NCI-H1092 treated with DMSO at 0.1 percent for 48 hours (cell line): ENCODE data around the gene S1PR4.
A peak's percentile ranks its signal among the peaks of the same experiment; 100 is the strongest.

Experiments used
- DNase-seq: peaks from one replicate; lab custom pipeline; 2025; lab: John Stamatoyannopoulos, UW

The S1PR4 gene, protein sequence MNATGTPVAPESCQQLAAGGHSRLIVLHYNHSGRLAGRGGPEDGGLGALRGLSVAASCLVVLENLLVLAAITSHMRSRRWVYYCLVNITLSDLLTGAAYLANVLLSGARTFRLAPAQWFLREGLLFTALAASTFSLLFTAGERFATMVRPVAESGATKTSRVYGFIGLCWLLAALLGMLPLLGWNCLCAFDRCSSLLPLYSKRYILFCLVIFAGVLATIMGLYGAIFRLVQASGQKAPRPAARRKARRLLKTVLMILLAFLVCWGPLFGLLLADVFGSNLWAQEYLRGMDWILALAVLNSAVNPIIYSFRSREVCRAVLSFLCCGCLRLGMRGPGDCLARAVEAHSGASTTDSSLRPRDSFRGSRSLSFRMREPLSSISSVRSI

DNA sequence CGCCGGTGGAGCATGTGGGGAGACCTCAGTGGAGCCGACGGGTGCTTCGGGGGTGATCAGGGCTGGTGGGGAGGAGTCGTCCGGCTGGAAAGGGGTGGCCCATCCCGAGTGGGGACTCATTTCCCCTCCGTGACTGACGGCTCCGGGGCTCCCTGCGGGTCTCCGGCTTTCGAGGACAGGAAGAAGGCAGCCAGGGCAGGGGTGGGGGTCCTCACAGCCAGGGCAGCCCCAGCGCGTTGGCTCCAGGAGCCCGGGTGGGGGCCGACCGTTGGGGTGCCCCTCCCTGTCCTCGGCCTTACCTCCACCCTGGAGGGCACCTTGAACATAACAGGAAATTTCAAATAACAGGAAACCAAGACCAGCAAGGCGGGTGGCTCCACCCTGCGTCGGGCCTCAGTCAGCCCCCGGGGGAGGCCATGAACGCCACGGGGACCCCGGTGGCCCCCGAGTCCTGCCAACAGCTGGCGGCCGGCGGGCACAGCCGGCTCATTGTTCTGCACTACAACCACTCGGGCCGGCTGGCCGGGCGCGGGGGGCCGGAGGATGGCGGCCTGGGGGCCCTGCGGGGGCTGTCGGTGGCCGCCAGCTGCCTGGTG lies at the start of gene S1PR4:
Gene S1PR4, plus strand, starts transcription at position 393 of the 596 bp plus-strand sequence. Its CDS starts 24 bp downstream, at position 417.
- no peak for DNase-seq

DNA sequence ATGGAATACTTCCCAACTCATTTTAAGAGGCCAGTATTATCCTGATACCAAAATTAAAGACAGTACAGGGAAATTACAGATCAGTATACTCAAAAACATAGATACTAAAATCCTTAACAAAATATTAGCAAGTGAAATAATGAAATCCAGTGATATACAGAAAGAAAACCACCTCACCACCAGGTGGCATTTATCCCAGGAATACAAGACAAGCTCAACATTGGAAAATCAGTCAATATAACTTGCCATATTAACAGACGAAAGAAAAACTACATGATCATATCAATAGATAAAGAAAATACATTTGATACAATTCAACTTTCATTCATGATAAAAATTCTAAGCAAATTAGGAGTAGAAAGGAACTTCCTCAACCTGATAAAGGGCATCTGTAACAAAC lies 49.5 kb upstream of the S1PR4 start:
- DNase-seq, result peak; percentile 37

DNA sequence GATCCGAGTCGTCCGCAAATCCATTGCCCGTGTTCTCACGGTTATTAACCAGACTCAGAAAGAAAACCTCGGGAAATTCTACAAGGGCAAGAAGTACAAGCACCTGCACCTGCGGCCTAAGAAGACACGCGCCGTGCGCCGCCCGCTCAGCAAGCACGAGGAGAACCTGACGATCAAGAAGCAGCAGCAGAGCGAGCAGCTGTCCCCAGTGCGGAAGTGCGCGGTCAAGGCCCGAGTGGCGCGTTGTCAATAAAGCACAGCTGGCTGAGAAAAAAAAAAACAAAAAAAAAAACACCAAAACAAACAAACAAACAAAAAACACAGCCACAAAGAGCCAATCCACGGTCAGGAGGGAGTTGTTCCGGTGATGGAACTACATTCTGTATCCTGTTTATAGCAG lies 47.4 kb upstream of the S1PR4 start:
- DNase-seq, result no peak

- peak; percentile 65 for DNase-seq
Measured at GRCh38 chr19:3132971-3133792, 45.4 kb upstream of the S1PR4 start.

DNA sequence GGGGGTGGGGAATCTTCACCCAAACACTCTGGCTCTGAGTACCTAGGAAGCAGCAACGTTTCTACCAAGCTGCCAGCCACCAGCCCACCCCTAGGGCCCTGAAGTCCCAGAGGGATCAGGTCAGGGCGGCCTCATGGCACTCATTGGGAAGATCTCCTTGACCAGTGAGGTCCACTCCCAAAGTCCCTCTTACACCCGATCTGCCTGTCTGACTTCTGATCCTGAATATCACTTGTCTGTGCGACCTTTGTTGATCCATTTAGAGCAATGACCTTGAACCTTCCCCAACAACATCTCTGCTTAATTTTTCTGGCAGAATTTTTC lies 44.8 kb upstream of the S1PR4 start:
- DNase-seq, result no peak

DNA sequence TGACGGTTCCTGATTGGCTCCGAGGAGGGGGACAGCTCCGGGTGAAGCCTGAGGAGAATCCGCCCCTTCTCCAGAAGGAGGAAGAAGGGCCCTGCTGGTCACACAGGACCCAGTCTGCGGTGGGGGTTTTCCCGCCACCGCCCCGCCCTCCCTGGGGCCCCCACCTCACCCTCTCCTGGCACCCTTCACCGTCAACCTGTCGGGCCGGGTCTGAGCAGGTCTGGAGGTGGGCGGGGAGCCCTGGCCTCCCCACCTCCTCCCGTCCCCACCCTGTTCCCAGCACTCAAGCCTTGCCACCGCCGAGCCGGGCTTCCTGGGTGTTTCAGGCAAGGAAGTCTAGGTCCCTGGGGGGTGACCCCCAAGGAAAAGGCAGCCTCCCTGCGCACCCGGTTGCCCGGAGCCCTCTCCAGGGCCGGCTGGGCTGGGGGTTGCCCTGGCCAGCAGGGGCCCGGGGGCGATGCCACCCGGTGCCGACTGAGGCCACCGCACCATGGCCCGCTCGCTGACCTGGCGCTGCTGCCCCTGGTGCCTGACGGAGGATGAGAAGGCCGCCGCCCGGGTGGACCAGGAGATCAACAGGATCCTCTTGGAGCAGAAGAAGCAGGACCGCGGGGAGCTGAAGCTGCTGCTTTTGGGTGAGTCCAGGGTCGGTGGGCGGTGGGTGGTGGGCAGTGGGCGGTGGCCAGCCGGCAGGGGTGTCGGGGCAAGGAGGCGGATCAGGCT lies 42.4 kb upstream of the S1PR4 start, which contains the start of gene GNA15:
Gene GNA15, plus strand, starts transcription at position 73 of the 723 bp plus-strand sequence. Its CDS starts 418 bp downstream, at position 491.
- no peak for DNase-seq

- no peak for DNase-seq
Measured at GRCh38 chr19:3136684-3137055, 41.9 kb upstream of the S1PR4 start.

- no peak for DNase-seq
Measured at GRCh38 chr19:3137119-3137518, 41.5 kb upstream of the S1PR4 start.

GRCh38 chr19:3138268-3138667 lies 40.3 kb upstream of the S1PR4 start:
- no peak for DNase-seq

DNA sequence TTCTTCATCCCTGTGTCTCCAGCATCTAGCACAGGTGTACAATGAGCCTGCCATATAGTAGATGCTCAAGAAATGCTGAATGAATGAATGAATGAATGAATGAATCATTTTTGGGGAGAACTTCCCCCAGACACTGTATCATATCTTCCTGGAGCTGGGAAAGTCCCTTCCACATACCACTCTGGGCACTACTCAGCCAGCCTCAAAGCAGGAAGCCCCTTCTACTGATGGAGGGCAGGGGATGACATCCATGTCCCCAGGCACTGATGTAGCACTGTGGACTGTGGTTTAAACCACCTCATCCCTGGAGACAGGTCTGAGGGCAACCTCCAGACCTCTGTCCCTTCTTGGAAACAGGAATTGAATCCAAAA lies 37.9 kb upstream of the S1PR4 start:
- DNase-seq, result no peak

DNA sequence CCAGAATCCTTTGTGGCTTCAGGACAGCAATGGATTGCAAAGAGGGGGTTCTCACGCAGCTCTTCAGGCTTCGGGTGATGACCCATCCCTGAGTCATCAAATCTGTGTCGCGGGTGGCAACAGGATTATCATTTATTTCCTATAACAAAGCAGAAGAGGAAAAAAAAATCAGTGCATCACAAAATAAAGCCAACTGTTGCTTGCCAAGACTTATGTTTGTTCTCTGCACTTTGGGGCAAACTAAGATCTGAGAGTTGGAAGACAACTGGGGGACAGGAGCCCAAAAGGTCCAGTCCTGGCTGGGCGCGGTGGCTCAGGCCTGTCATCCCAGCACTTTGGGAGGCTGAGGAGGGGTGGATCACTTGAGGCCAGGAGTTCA lies 36.3 kb upstream of the S1PR4 start:
- no peak for DNase-seq

DNA sequence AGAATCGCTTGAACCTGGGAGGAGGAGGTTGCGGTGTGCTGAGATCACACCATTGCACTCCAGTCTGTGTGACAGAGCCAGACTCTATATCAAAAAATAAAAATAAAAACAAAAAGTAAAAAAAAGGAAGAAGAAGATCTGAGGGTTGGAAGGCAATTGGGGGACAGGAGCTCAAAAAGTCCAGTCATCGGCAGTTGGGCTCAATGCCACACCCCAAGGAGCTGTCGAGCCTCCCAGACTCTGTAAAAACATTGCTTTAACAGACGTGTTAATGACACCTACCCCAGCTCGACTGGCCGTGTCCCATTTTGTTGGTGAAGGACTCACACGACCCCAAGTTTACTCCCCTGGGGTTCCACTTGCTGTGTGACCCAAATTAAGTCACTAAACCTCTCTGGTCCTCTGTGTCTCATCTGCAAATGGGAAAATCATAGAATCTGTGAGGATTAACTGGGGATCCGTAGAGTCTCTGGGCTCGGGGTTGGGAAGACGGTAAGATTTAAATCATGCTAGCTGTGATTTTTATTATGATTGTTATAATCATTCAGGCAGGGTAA lies 35.7 kb upstream of the S1PR4 start:
- no peak for DNase-seq

- no peak for DNase-seq
Measured at GRCh38 chr19:3145909-3146676, 32.5 kb upstream of the S1PR4 start.

DNA sequence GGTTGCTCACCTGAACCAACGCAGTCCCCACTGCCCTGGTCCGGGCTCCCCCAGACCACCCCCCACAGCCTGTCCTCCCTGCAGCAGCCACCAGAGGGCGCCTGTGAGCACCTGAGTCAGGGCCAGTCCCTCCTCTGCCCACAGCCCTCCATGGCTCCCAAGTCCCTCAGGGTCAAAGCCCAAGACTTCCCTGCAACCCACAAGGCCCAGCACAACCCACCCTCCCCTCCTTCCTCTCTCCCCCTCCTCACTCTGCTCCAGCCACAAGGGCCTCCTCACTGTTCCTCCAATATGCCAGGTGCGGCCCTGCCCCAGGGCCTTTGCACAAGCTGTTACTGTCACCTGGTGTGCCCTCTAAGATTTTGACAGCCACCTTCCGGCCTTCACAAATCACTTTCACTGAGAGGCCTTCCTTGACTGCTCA lies 31.9 kb upstream of the S1PR4 start:
- no peak for DNase-seq

DNA sequence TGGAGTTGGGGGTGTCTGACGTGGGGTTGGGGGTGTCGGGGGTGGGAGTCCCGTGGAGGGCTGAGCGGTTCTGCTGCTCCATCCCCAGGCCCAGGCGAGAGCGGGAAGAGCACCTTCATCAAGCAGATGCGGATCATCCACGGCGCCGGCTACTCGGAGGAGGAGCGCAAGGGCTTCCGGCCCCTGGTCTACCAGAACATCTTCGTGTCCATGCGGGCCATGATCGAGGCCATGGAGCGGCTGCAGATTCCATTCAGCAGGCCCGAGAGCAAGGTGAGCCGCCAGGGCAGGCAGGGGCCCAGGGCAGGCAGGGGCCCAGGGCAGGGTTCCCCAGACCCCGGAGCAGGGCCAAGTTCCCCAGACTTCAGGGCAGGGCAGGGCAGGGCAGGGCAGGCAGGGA lies 30.1 kb upstream of the S1PR4 start:
- DNase-seq, result no peak

GRCh38 chr19:3149089-3149488 lies 29.5 kb upstream of the S1PR4 start:
- DNase-seq, result no peak

DNA sequence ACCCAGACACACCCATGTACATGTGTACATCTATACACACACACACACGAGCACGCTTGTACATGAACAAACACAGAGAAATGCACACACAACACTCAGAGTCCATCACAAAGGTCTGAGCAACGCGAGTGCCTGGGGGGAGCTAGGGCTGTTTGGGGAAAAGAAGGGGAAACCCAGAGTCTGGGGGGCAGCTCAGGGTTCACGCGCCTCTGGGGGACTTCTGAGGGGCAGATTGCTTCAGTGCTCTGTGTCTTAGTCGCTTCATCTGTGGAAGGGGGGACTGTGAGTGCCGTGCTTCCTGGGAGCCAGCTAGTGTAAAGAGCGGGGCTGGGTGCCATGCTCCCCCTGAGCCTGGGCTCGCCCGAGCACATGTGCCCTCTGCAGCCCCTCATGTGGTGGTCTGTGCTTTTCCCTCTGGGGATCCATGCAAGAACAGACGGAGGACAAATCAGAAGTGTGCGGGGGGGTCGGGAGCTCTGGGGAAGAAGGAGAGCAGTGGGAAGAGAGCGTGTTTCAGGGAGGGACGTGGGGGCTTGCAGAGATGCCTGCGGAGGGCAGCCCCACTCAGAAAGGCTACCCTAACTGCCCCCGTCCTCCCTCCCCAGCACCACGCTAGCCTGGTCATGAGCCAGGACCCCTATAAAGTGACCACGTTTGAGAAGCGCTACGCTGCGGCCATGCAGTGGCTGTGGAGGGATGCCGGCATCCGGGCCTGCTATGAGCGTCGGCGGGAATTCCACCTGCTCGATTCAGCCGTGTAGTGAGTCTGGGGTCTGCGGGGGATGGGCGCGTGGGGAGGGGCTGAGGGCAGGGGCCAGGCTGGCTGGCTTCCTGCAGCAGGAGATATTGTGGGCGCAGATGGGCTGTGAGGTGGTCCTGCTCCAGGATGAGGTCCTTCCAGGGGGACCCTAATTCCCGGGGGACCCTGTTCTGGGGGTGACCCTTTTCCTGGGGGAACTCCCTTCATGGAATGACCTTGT lies 28.8 kb upstream of the S1PR4 start:
- no peak for DNase-seq

DNA sequence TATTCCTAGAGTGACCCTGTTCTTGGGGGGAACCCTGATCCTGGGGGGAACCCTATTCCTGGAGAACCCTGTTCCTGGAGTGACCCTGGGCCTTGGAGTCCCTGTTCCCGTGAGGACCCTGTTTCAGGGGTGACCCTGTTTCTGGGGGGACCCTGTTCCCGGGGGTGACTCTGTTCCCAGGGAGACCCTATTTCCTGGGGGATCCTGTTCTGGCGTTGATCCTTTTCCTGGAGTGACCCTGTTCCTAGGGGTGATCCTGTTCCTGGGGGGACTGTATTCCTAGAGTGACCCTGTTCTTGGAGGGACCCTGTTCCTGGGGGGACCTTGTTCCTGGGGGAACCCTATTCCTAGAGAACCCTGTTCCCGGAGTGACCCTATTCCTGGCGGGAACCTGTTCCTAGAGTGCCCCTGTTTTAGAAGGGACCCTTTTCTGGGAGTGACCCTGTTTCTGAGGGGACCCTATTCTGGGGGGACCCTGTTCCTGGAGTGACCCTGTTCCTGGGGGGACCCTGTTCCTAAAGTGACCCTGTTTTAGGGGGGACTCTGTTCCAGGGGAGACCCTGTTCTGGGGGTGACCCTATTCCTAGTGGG lies 27.7 kb upstream of the S1PR4 start:
- no peak for DNase-seq

GRCh38 chr19:3151563-3152418 lies 26.8 kb upstream of the S1PR4 start:
- DNase-seq, result no peak
